Stimulated activated CD8-positive, alpha-beta memory T cell treated with anti-CD3 and anti-CD28 coated beads, Interleukin-2, amount 100 ng/mL, for 48 hours (primary cell): ENCODE data around the gene SEC24B.
"Not testable (repeated sequence)": the region's sequence is repeated elsewhere in the genome, so short reads cannot be mapped to it uniquely, and the experiment has no call there.

Source experiments
- DNase-seq, 2 donors: peaks; one replicate each; pipeline ENCODE4 v3.0.0-alpha.2; 2020; ENCODE audit warnings: low read depth in 2 of 2

SEC24B gene

DNA sequence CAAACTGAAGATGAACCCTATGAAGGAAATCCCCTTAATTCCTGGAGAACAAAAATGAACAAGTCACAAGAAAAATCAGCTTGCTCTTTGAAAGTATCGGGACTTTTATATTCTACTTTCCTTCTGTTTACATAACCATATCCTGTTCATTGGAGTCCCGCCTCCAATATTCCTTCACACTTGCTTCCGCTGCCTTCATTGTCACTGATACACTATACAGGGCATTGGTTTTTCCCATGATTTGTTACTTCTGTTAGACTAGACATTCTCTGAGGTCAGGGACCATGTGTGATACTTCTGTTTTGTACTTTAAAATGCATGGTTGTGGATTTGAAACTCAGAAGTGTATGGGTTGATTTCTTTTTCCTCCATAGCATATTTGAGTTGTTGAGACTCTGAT, 145.2 kb downstream of the SEC24B start:
- no peak for DNase-seq

DNA sequence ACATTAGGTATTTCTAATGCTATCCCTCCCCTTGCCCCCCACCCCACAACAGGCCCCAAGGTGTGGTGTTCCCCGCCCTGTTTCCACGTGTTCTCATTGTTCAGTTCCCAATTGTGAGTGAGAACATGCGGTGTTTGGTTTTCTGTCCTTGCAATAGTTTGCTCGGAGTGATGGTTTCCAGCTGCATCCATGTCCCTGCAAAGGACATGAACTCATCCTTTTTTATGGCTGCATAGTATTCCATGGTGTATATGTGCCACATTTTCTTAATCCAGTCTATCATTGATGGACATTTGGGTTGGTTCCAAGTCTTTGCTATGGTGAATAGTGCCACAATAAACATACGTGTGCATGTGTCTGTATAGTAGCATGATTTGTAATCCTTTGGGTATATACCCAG, 146.4 kb downstream of the SEC24B start:
- DNase-seq, result not testable (repeated sequence)

DNA sequence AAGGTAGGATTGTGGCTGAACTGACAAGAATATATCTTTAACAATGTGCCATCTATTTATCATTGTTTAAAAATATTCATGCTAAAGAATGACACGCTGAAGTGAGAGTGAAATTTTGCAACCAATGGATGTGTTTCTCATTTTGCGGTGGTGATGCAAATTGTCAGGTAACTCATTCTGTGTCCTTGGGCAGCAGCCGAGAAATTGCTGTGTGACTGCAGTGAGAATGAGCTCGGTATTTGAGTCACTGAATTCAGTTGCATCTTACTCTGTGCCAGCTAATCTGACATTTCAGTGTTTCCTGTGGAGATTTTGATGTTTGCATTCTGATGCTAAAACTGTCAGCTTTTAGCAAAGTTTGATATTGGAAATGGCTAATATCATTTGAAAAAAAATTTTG, 154.6 kb downstream of the SEC24B start:
- peak; percentile 19 to 36 for DNase-seq

DNA sequence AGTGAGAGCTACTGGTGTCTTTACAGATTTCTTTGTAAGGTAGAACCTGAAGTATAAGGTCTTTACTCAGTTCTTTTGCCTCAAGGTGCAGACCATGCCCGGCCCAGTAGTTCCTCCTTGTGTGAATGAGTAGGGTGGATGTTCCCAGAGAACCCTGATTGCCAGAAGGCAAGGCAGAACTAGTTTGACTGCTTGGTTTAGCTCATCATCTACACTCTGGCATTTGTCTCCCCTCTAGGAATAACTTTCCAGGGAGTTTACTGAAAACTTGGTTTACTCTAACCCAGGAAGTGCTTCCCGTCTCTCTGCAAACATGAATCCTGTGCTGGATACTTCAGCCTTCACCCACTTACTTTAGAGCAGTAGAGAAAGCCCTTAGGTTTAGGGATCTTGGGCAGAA, 155.5 kb downstream of the SEC24B start:
- DNase-seq, result no peak

DNA sequence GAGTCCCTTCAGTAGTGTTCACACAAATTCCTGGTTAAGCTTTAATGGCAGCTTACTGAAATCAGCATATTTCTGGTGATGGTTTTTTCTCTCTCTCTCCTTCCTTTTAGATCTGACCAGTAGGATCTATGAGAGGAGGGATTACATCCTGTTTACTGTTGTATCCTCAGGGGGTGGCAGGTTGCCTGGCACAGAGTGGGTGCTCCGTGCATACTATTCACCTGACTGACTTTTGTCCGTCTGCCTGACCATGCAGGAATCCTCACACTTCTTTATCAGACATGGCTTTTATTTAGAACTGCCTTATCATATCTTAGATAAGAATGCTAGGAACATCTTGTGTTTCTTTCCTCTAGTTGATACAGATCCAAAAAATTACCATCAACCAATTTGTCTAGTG, 156.0 kb downstream of the SEC24B start:
- no peak for DNase-seq
